ENCODE measurements around the gene WDR59.

DNA sequence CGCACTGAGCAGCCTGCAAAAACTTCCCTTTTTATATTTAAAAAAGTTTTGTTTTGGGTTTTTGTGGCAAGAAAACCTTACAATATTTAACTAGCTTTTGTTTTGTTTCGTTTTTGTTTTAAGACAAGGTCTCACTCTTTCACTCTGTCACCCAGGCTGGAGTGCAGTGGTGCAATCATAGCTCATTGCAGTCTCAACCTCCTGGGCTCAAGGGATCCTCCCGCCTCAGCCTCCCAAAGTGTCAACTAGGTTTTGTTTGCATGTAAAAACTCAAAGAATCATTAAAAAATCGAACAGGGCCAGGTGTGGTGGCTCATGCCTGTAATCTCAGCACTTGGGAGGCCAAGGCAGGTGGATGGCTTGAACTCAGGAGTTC is 132.4 kb downstream of the WDR59 start:
- TF ChIP-seq, protein P1, sequence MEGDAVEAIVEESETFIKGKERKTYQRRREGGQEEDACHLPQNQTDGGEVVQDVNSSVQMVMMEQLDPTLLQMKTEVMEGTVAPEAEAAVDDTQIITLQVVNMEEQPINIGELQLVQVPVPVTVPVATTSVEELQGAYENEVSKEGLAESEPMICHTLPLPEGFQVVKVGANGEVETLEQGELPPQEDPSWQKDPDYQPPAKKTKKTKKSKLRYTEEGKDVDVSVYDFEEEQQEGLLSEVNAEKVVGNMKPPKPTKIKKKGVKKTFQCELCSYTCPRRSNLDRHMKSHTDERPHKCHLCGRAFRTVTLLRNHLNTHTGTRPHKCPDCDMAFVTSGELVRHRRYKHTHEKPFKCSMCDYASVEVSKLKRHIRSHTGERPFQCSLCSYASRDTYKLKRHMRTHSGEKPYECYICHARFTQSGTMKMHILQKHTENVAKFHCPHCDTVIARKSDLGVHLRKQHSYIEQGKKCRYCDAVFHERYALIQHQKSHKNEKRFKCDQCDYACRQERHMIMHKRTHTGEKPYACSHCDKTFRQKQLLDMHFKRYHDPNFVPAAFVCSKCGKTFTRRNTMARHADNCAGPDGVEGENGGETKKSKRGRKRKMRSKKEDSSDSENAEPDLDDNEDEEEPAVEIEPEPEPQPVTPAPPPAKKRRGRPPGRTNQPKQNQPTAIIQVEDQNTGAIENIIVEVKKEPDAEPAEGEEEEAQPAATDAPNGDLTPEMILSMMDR (IDR thresholded peaks at IDR 0.05), result no peak
- TF ChIP-seq POLR2A (IDR thresholded peaks at IDR 0.05), result no peak
